H1 (cell line): ENCODE results near the gene POU3F1. TPM values are rescaled to one million over a fixed set of nuclear protein-coding genes. Genes with fewer than 3 reads are reported as not detected.

Experiments used
- CTCF ChIA-PET: fragments of 300-600 bp; sonication (Branson Sonifier 250); formaldehyde crosslinking; loops from one replicate; lab custom pipeline; 2021; ENCODE audit not compliant: partially characterized antibody; lab: Charles Lee
- POLR2A ChIA-PET: fragments of 300-600 bp; sonication (Branson Sonifier 250); formaldehyde crosslinking; loops from one replicate; lab custom pipeline; 2021; ENCODE audit warnings: inconsistent platforms; ENCODE audit not compliant: partially characterized antibody; lab: Charles Lee
- DNase-seq, 2 experiments: peaks; one replicate each; pipeline versions ENCODE4 v3.0.0 to v3.0.0-alpha.2; 2010 to 2022; ENCODE audit warnings: low spot score in 2 of 2, low read depth in 1 of 2, mixed read lengths in 1 of 2
- FAIRE-seq: peaks from 2 replicates; lab custom pipeline; 2011; peaks lifted over from hg19 to GRCh38; lab: Jason Lieb, UNC
- H2AFZ ChIP-seq: 2 replicates; pipeline ENCODE4 v1.8.1; 2012; ENCODE audit warnings: low read length, inconsistent platforms
- H2AK5ac ChIP-seq: 2 replicates; pipeline ENCODE4 v1.6.1; 2013; ENCODE audit warnings: low read depth, low read length
- H2BK120ac ChIP-seq: replicated peaks from 2 replicates; pipeline ENCODE3; 2013; ENCODE audit warnings: low read depth, low read length, inconsistent platforms
- H2BK12ac ChIP-seq: 2 replicates; pipeline ENCODE4 v1.6.1; 2013; ENCODE audit warnings: low read depth, low read length
- H2BK15ac ChIP-seq: 2 replicates; pipeline ENCODE4 v1.6.1; 2013; ENCODE audit warnings: low read length
- H2BK20ac ChIP-seq: 2 replicates; pipeline ENCODE4 v1.6.1; 2013; ENCODE audit warnings: low read length
- H2BK5ac ChIP-seq: 2 replicates; pipeline ENCODE4 v1.6.1; 2013; ENCODE audit warnings: low read depth, low read length
- H3K14ac ChIP-seq: 2 replicates; pipeline ENCODE4 v1.6.1; 2013; ENCODE audit warnings: inconsistent platforms; ENCODE audit not compliant: insufficient read length
- H3K18ac ChIP-seq: 2 replicates; pipeline ENCODE4 v1.6.1; 2013; ENCODE audit warnings: low read length; ENCODE audit errors: extremely low read depth
- H3K23ac ChIP-seq: 2 replicates; pipeline ENCODE4 v1.6.1; 2013; ENCODE audit warnings: inconsistent platforms; ENCODE audit not compliant: insufficient read length
- H3K23me2 ChIP-seq: 2 replicates; pipeline ENCODE4 v1.6.1; 2013; ENCODE audit warnings: low read depth, low read length
- H3K27ac ChIP-seq: 2 replicates; pipeline ENCODE4 v1.6.1; 2011; ENCODE audit warnings: low read depth, low read length, inconsistent platforms
- H3K27me3 ChIP-seq, 4 experiments: replicated peaks in 1 of 4; 1 replicate in 1 of 4; 2 replicates in 3 of 4; pipeline versions ENCODE4 v1.6.1 to v1.8.1; 2011 to 2013; ENCODE audit warnings: low read length in 3 of 4, mild to moderate bottlenecking in 3 of 4, inconsistent platforms in 2 of 4, mixed read lengths in 2 of 4, moderate library complexity in 1 of 4; ENCODE audit not compliant: control insufficient read depth in 3 of 4, insufficient read depth in 3 of 4; ENCODE audit errors: extremely low read depth in 1 of 4
- H3K36me3 ChIP-seq, 4 experiments: 2 replicates each; pipeline versions ENCODE4 v1.6.1 to v1.8.1; 2011 to 2013; ENCODE audit warnings: mild to moderate bottlenecking in 4 of 4, low read length in 3 of 4, moderate library complexity in 2 of 4, control low read depth in 1 of 4, inconsistent platforms in 1 of 4; ENCODE audit not compliant: insufficient read depth in 4 of 4, control insufficient read depth in 2 of 4
- H3K4ac ChIP-seq: replicated peaks from 2 replicates; pipeline ENCODE3; 2013; ENCODE audit warnings: low read length, low read depth, mixed read lengths, inconsistent platforms; ENCODE audit not compliant: insufficient read length
- H3K4me1 ChIP-seq, 4 experiments: replicated peaks in 1 of 4; 1 replicate in 1 of 4; 2 replicates in 3 of 4; pipeline versions ENCODE4 v1.6.1 to v1.8.1; 2011 to 2013; ENCODE audit warnings: low read length in 3 of 4, inconsistent platforms in 2 of 4, mixed read lengths in 1 of 4; ENCODE audit not compliant: insufficient read depth in 4 of 4, control insufficient read depth in 3 of 4
- H3K4me2 ChIP-seq, 2 experiments: 2 replicates each; pipeline versions ENCODE4 v1.6.1 to v1.8.1; 2011 to 2013; ENCODE audit warnings: low read depth in 2 of 2, low read length in 2 of 2, control low read depth in 1 of 2, inconsistent platforms in 1 of 2, mild to moderate bottlenecking in 1 of 2; ENCODE audit not compliant: insufficient read depth in 1 of 2
- H3K4me3 ChIP-seq, 4 experiments: fragments of 200-600, 300-600 bp in 1 of 4; sonication (generic), shearing (Covaris generic), sonication (Bioruptor Twin) in 1 of 4; 2 replicates each; pipeline versions ENCODE4 v1.5.1 to v1.8.1; 2011 to 2016; ENCODE audit warnings: low read length in 4 of 4, low read depth in 3 of 4, control low read depth in 2 of 4, inconsistent platforms in 2 of 4, mild to moderate bottlenecking in 2 of 4, mixed read lengths in 1 of 4, moderate library complexity in 1 of 4; ENCODE audit not compliant: insufficient read depth in 2 of 4; ENCODE audit errors: extremely low read depth in 1 of 4
- H3K56ac ChIP-seq: replicated peaks from 2 replicates; pipeline ENCODE3; 2013; ENCODE audit warnings: low read depth, mild to moderate bottlenecking, mixed read lengths, low read length, inconsistent platforms; ENCODE audit not compliant: insufficient read length
- H3K79me1 ChIP-seq: 2 replicates; pipeline ENCODE4 v1.6.1; 2013; ENCODE audit warnings: low read depth, low read length, control low read depth
- H3K79me2 ChIP-seq, 2 experiments: 2 replicates each; pipeline versions ENCODE4 v1.6.1 to v1.8.1; 2012 to 2013; ENCODE audit warnings: low read length in 2 of 2, mild to moderate bottlenecking in 2 of 2, inconsistent platforms in 1 of 2; ENCODE audit not compliant: insufficient read depth in 2 of 2, control insufficient read depth in 1 of 2
- H3K9ac ChIP-seq, 4 experiments: replicated peaks in 1 of 4; 1 replicate in 1 of 4; 2 replicates in 3 of 4; pipeline versions ENCODE4 v1.6.1 to v1.8.1; 2011 to 2013; ENCODE audit warnings: low read depth in 3 of 4, low read length in 3 of 4, control low read depth in 2 of 4, mild to moderate bottlenecking in 2 of 4, moderate library complexity in 2 of 4, inconsistent platforms in 1 of 4; ENCODE audit errors: extremely low read depth in 1 of 4
- H3K9me3 ChIP-seq, 2 experiments: 2 replicates each; pipeline versions ENCODE4 v1.6.1 to v1.8.1; 2012 to 2013; ENCODE audit warnings: mild to moderate bottlenecking in 2 of 2, moderate library complexity in 2 of 2, control low read depth in 1 of 2, inconsistent platforms in 1 of 2, low read depth in 1 of 2, low read length in 1 of 2, mixed read lengths in 1 of 2; ENCODE audit not compliant: insufficient read depth in 2 of 2
- H4K20me1 ChIP-seq, 2 experiments: replicated peaks in 1 of 2; 2 replicates each; pipeline versions ENCODE3 to v1.8.1; 2011 to 2013; ENCODE audit warnings: inconsistent platforms in 2 of 2, low read length in 2 of 2, mild to moderate bottlenecking in 1 of 2; ENCODE audit not compliant: insufficient read depth in 2 of 2, control insufficient read depth in 1 of 2
- H4K5ac ChIP-seq: 2 replicates; pipeline ENCODE4 v1.6.1; 2013; ENCODE audit warnings: low read length, low read depth, mixed read lengths, inconsistent platforms; ENCODE audit not compliant: insufficient read length
- H4K8ac ChIP-seq: 2 replicates; pipeline ENCODE4 v1.8.0; 2013; ENCODE audit warnings: mild to moderate bottlenecking, moderate library complexity, low read length, inconsistent platforms; ENCODE audit not compliant: insufficient read depth; ENCODE audit errors: extremely low read depth
- H4K91ac ChIP-seq: replicated peaks from 2 replicates; pipeline ENCODE3; 2013; ENCODE audit warnings: low read length, mixed read lengths, inconsistent platforms; ENCODE audit not compliant: insufficient read length
- POLR2AphosphoS5 ChIP-seq: IDR thresholded peaks from 2 replicates; pipeline ENCODE4 v1.6.1; 2011; ENCODE audit warnings: low read depth, low read length
- POU5F1 ChIP-seq: IDR thresholded peaks from 2 replicates; pipeline ENCODE4 v1.6.1; 2011; ENCODE audit warnings: low read depth, mild to moderate bottlenecking, low read length, moderate library complexity
- WGBS, 2 experiments: shearing (Covaris generic) in 1 of 2; methylation state at CpG; one replicate each; pipeline versions ENCODE4 v1.1.6 to v1.1.7; 2013 to 2015; ENCODE audit warnings: low lambda C conversion rate in 2 of 2, mixed read lengths in 2 of 2, inconsistent platforms in 1 of 2, low coverage in 1 of 2, missing lambda C conversion rate in 1 of 2; ENCODE audit not compliant: insufficient replicate concordance in 2 of 2, insufficient coverage in 1 of 2, insufficient read length in 1 of 2; ENCODE audit errors: extremely low coverage in 1 of 2, missing lambda C conversion rate in 1 of 2; 5-methylcytosine and 5-hydroxymethylcytosine counted together
- polyA plus RNA-seq, 7 experiments: library from polyadenylated mRNA; depleted of rRNA in 3 of 7; stranded (reverse) in 5 of 7; unstranded in 2 of 7; fragments of >200 nt in 5 of 7; fragments of 200-250 nt in 2 of 7; gene quantifications; 1 replicate in 5 of 7; 2 replicates in 1 of 7; 4 replicates in 1 of 7; pipeline versions ENCODE4 v1.2.1 to v1.2.3, GENCODE V29; 2011 to 2013; ENCODE audit warnings: missing spikeins in 2 of 7, mixed read lengths in 2 of 7
- total RNA-seq: library from RNA; stranded (reverse); fragmentation: NEBNext Ultra II Directional; extraction: Animal tissue kit (Norgen Biotek cat#: 25700); gene quantifications from 2 replicates; pipeline ENCODE4 v1.2.1, GENCODE V29; 2021

Gene POU3F1
- total and polyA plus RNA-seq, 2 of the 8 experiments (the other 6 are each of a cell fraction or from before 2014, with no cell fraction given) = 4.2 to 10.8 TPM

GRCh38 chr1:37994886-37995566, 51.6 kb downstream of the POU3F1 start:
- H3K4me2 ChIP-seq = peak overlapping the region; percentile 77 to 79
- H3K27me3 ChIP-seq = no peaks in the 10 kb centered on the region; a peak in 1 of 7 replicates
- WGBS, 2 experiments = 81% methylated on average over 11 of the region's 11 CpGs; no CpG with 5 or more reads in 1 of the 2 experiments
- FAIRE-seq = no peak
- no peak overlapping the region for H4K5ac ChIP-seq
- H4K8ac ChIP-seq = peak overlapping the region; percentile 81; the same call in 1 of the 2 replicates
- peak overlapping the region; percentile 39 to 65 (median 58) for H3K4me3 ChIP-seq
- peak overlapping the region; percentile 93; the same call in 1 of the 2 replicates for H2AK5ac ChIP-seq
- H3K4me1 ChIP-seq = peaks cover 0 to 21% (median 17%) of the 10 kb centered on the region in 4 experiments; a peak in 6 of 7 replicates
- no peaks in the 10 kb centered on the region for H3K79me2 ChIP-seq
- H3K27ac ChIP-seq = no peak overlapping the region; the same call in 1 of the 2 replicates
- H3K23ac ChIP-seq = no peak overlapping the region
- ChIA-PET CTCF (interaction anchor here (0.7 to 14.7 kb wide), 3 partner anchors 21 to 138 kb away, joined by 3 to 211 read pairs (median 4); partner anchors contain the start of gene UTP11), POLR2A (interaction anchor here (0.6 to 4.7 kb wide), 12 partner anchors 9 to 547 kb away, joined by 3 to 28 read pairs (median 6); partner anchors contain the start of genes INPP5B and UTP11)
- peak overlapping the region; percentile 95 for H2BK12ac ChIP-seq
- no peaks in the 10 kb centered on the region for H3K79me1 ChIP-seq
- H3K18ac ChIP-seq = peak overlapping the region; percentile 66; the same call in 1 of the 2 replicates
- no peaks in the 10 kb centered on the region for H4K20me1 ChIP-seq
- no peak overlapping the region; the same call in 1 of the 2 replicates for H2BK15ac ChIP-seq
- 0 out of 2 replicates have a peak overlapping the region, but pooled peaks have one; percentile 43 for H2BK20ac ChIP-seq
- peaks cover 0 to 17% (median 5%) of the 10 kb centered on the region in 4 experiments; a peak in 5 of 8 replicates for H3K36me3 ChIP-seq
- TF ChIP-seq POU5F1 (no peak), POLR2AphosphoS5 (peak; percentile 25; the same call in 1 of the 2 replicates)
- H2AFZ ChIP-seq = no peak overlapping the region
- peak overlapping the region; percentile 85; the same call in 1 of the 2 replicates for H2BK5ac ChIP-seq
- H3K14ac ChIP-seq = no peak overlapping the region
- no peaks in the 10 kb centered on the region for H3K9me3 ChIP-seq
- no peak for DNase-seq
- peaks cover 2% of the 10 kb centered on the region for H3K23me2 ChIP-seq
- H3K4ac ChIP-seq = peak overlapping the region; percentile 94
- H4K91ac ChIP-seq = peak overlapping the region; percentile 82
- peak overlapping the region in 3 of 4 experiments; percentile 26 to 68 (median 66); a peak in 5 of 7 replicates for H3K9ac ChIP-seq
- peak overlapping the region; percentile 91 for H2BK120ac ChIP-seq
- peak overlapping the region; percentile 74 for H3K56ac ChIP-seq
